Hepatocyte (in vitro differentiated cells): ENCODE data around the gene PTGES.

Source experiments
- EZH2phosphoT487 ChIP-seq: fragments of 200-600 bp; sonication (generic); IDR thresholded peaks from one replicate; pipeline ENCODE4 v1.6.1; 2018; ENCODE audit warnings: antibody characterized with exemption, mild to moderate bottlenecking, low read depth, moderate library complexity; ENCODE audit not compliant: unreplicated experiment, severe bottlenecking
- TF ChIP-seq, protein P1 (sequence below): fragments of 200-600 bp; sonication (generic); IDR thresholded peaks from 2 replicates; pipeline ENCODE4 v1.5.1; 2016; ENCODE audit warnings: antibody characterized with exemption, mild to moderate bottlenecking; ENCODE audit not compliant: poor library complexity

- TF ChIP-seq, protein P1, sequence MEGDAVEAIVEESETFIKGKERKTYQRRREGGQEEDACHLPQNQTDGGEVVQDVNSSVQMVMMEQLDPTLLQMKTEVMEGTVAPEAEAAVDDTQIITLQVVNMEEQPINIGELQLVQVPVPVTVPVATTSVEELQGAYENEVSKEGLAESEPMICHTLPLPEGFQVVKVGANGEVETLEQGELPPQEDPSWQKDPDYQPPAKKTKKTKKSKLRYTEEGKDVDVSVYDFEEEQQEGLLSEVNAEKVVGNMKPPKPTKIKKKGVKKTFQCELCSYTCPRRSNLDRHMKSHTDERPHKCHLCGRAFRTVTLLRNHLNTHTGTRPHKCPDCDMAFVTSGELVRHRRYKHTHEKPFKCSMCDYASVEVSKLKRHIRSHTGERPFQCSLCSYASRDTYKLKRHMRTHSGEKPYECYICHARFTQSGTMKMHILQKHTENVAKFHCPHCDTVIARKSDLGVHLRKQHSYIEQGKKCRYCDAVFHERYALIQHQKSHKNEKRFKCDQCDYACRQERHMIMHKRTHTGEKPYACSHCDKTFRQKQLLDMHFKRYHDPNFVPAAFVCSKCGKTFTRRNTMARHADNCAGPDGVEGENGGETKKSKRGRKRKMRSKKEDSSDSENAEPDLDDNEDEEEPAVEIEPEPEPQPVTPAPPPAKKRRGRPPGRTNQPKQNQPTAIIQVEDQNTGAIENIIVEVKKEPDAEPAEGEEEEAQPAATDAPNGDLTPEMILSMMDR: no peak
- no peak for TF ChIP-seq EZH2phosphoT487
These were observed at the start of gene PTGES for GRCh38 chr9:129752900-129753729.
